Naive thymus-derived CD4-positive, alpha-beta T cell (primary cell): Measurements from ENCODE around the gene SLC4A11. TPM values are rescaled to one million over a fixed set of nuclear protein-coding genes. Genes with fewer than 3 reads are reported as not detected.
A peak's percentile ranks its signal among the peaks of the same experiment; 100 is the strongest.
"Not testable (repeated sequence)": the region's sequence is repeated elsewhere in the genome, so short reads cannot be mapped to it uniquely, and the experiment has no call there.

Experiments used
- ATAC-seq: fragments of 150-1000 bp; cut with Tn5 transposase; 2 replicates; pipeline ENCODE4 v1.10.0; 2021; ENCODE audit warnings: mild to moderate bottlenecking, moderate library complexity
- CTCF ChIA-PET: fragments of 350-600 bp; sonication (Branson Sonifier 250); formaldehyde crosslinking; loops from one replicate; lab custom pipeline; 2021; ENCODE audit warnings: antibody characterized with exemption; lab: Charles Lee
- POLR2A ChIA-PET: fragments of 350-600 bp; sonication (Branson Sonifier 250); formaldehyde crosslinking; loops from one replicate; lab custom pipeline; 2021; ENCODE audit warnings: antibody characterized with exemption, inconsistent platforms; lab: Charles Lee
- DNase-seq, 9 donors: peaks; one replicate each; pipeline versions ENCODE4 v3.0.0 to v3.0.0-alpha.2; 2020 to 2022; ENCODE audit warnings: mixed read lengths in 1 of 9
- H3K27ac ChIP-seq: one replicate; pipeline ENCODE4 v1.7.0; 2013; ENCODE audit warnings: mild to moderate bottlenecking, low read depth, low read length, moderate library complexity
- H3K27me3 ChIP-seq, 2 donors: one replicate each; pipeline ENCODE4 v1.7.0; 2013; ENCODE audit warnings: low read length in 2 of 2, mild to moderate bottlenecking in 2 of 2, moderate library complexity in 2 of 2; ENCODE audit not compliant: control insufficient read depth in 2 of 2, insufficient read depth in 2 of 2
- H3K36me3 ChIP-seq, 3 experiments: 1 replicate in 2 of 3; 2 replicates in 1 of 3; pipeline ENCODE4 v1.7.0; 2013; ENCODE audit warnings: low read length in 3 of 3, mild to moderate bottlenecking in 3 of 3, moderate library complexity in 1 of 3; ENCODE audit not compliant: insufficient read depth in 3 of 3, control insufficient read depth in 2 of 3
- H3K4me1 ChIP-seq, 2 donors: one replicate each; pipeline ENCODE4 v1.7.0; 2013; ENCODE audit warnings: low read length in 2 of 2, mild to moderate bottlenecking in 2 of 2, moderate library complexity in 1 of 2; ENCODE audit not compliant: control insufficient read depth in 2 of 2, insufficient read depth in 2 of 2
- H3K4me3 ChIP-seq: 2 replicates; pipeline ENCODE4 v1.7.0; 2013; ENCODE audit warnings: mild to moderate bottlenecking, low read length
- H3K9me3 ChIP-seq, 3 experiments: 1 replicate in 2 of 3; 2 replicates in 1 of 3; pipeline ENCODE4 v1.7.0; 2013; ENCODE audit warnings: low read length in 3 of 3; ENCODE audit not compliant: control insufficient read depth in 2 of 3
- H3K27ac Mint-ChIP-seq, 9 donors: one replicate each; pipeline ENCODE4 v1.8.0; 2020 to 2022; ENCODE audit warnings: mixed read lengths in 9 of 9, mild to moderate bottlenecking in 8 of 9, moderate library complexity in 5 of 9, inconsistent platforms in 2 of 9
- H3K27me3 Mint-ChIP-seq, 5 donors: one replicate each; pipeline ENCODE4 v1.8.0; 2021 to 2022; ENCODE audit warnings: mixed read lengths in 5 of 5, mild to moderate bottlenecking in 1 of 5
- H3K36me3 Mint-ChIP-seq, 5 donors: one replicate each; pipeline ENCODE4 v1.8.0; 2020 to 2022; ENCODE audit warnings: mixed read lengths in 5 of 5, mild to moderate bottlenecking in 3 of 5, inconsistent platforms in 1 of 5
- H3K4me1 Mint-ChIP-seq, 7 donors: one replicate each; pipeline ENCODE4 v1.8.0; 2020 to 2022; ENCODE audit warnings: mixed read lengths in 7 of 7, mild to moderate bottlenecking in 3 of 7, inconsistent platforms in 1 of 7
- H3K4me3 Mint-ChIP-seq, 10 donors: one replicate each; pipeline ENCODE4 v1.8.0; 2020 to 2022; ENCODE audit warnings: mild to moderate bottlenecking in 10 of 10, mixed read lengths in 10 of 10, moderate library complexity in 6 of 10, inconsistent platforms in 2 of 10
- H3K9me3 Mint-ChIP-seq, 11 donors: one replicate each; pipeline ENCODE4 v1.8.0; 2020 to 2022; ENCODE audit warnings: mixed read lengths in 11 of 11, mild to moderate bottlenecking in 4 of 11, inconsistent platforms in 1 of 11, moderate library complexity in 1 of 11
- intact Hi-C, 2 donors: fragments of 100-400 bp; cut with micrococcal nuclease; formaldehyde crosslinking; loops; one replicate each; pipeline ENCODE4 v1.15.1; 2023
- polyA plus RNA-seq, 2 donors: library from polyadenylated mRNA; unstranded; fragments of 300-500 nt; fragmentation: Illumina TruSeq; gene quantifications; one replicate each; pipeline ENCODE4 v1.2.3, GENCODE V29; 2021
- total RNA-seq, 6 experiments: library from RNA in 5 of 6; stranded (reverse) in 5 of 6; gene quantifications; 1 replicate in 5 of 6; 2 replicates in 1 of 6; pipeline ENCODE4 v1.2.3 and lab custom pipeline; 2021 to 2026

The SLC4A11 gene
- total and polyA plus RNA-seq, 7 experiments from 2014 or later: 0.19 to 1.5 (median 0.93) TPM; not detected in 3

DNA sequence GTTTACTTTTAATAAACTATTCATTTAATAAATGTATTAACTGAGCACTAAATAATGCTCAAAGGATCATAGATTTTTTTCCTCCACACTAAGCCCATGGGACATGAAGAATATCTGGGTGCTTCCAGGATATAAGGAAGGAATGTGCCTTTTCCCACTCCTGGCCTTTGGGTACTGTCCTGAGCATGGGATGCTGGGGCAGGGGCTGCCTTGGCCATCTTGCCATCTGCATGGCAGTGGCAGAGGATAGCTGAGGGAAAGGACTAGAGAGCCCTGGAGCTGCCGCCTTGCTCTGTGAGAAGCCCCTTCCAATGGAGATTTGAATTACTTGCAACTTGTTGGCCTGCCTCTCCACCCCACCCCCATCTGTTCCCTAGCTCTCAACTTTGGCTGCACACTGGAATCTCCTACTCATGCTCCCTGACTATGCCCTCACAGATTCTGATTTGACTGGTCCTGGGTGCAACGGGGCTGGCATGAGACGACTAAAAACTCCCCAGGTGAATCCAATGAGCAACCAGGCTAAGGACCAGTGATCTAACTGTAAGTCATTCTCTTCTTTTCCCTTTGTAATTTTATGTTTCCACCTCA, 50.1 kb downstream of the SLC4A11 start:
- Mint-ChIP-seq H3K9me3 (no peaks in the 10 kb centered on the region), H3K27ac (peak overlapping the region in 2 of 9 donors; percentile 42 to 82), H3K4me1 (peaks cover 0 to 4% (median 0%) of the 10 kb centered on the region in 7 donors), H3K4me3 (no peak overlapping the region), H3K27me3 (no peaks in the 10 kb centered on the region), H3K36me3 (peaks cover 6 to 18% (median 9%) of the 10 kb centered on the region in 5 donors)
- ChIA-PET POLR2A (interaction anchor here (2.7 kb wide), 1 partner anchor 15 kb away, joined by 7 read pairs; no protein-coding TSS in a partner anchor), CTCF (no interaction called here)
- DNase-seq: no peak
- peaks cover 0 to 49% (median 19%) of the 10 kb centered on the region in 3 experiments for H3K36me3 ChIP-seq
- intact Hi-C loops: loop anchor here in 1 of 2 donors (1.0 kb wide), 1 partner anchor 13 kb away; no protein-coding TSS in a partner anchor
- H3K9me3 ChIP-seq: no peaks in the 10 kb centered on the region
- H3K4me1 ChIP-seq: no peaks in the 10 kb centered on the region
- H3K27ac ChIP-seq: no peak overlapping the region
- no peak overlapping the region for H3K4me3 ChIP-seq
- no peaks in the 10 kb centered on the region for H3K27me3 ChIP-seq
- ATAC-seq: no peak

DNA sequence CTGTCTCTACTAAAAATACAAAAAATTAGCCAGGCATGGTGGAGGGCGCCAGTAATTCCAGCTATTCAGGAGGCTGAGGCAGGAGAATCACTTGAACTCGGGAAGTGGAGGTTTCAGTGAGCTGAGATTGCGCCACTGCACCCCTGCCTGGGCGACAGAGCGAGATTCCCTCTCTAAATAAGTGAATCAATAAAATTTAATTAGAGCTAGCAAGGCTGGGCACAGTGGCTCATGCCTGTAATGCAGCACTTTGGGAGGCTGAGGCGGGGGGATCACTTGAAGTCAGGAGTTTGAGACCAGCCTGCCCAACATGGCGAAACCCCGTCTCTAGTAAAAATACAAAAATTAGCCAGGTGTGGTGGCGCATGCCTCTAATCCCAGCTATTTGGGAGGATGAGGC, 51.1 kb downstream of the SLC4A11 start:
- POLR2A ChIA-PET, H3K4me3 Mint-ChIP-seq, H3K4me1 Mint-ChIP-seq: not testable (repeated sequence)

DNA sequence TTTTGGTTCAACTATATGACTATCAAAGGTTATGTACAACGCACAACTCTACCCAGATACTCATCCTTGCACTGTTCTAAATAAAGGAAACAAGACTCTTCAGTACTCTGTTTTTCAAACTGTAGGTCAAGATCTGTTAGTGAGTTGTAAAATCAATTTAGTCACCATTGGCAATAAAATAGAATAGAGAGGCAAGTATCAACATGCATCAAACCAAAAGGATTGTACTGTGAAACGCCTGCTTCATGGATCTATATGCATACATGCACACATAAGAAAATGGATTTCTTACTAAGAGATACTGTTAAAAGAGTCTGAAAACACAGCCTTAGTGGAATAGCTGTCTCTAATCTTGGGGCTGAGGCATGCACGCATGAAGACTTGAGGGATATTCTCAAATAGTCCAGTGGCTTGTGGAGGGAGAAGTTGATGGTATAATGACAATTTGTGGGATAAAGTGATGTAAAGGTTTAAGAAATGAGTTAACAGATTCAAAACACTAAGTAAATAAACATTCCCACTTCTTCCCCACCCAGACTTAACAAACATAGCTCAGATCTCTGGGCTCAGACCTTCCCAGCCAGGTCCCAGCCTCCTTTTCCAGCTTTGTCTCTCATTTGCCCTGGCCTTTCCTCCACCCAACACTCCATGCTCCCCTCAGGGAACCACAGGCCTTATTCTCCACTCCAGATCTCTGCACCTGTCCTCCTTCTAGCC, 54.9 kb downstream of the SLC4A11 start:
- intact Hi-C loops: no loop called here
- no peaks in the 10 kb centered on the region for H3K9me3 Mint-ChIP-seq
- no peaks in the 10 kb centered on the region for H3K36me3 Mint-ChIP-seq
- H3K27ac Mint-ChIP-seq: peak overlapping the region in 6 of 9 donors; percentile 6 to 61 (median 34)
- H3K4me3 Mint-ChIP-seq: no peak overlapping the region
- ATAC-seq (no peak), DNase-seq (no peak)
- Histone ChIP-seq H3K27me3 (no peaks in the 10 kb centered on the region), H3K36me3 (peaks cover 0 to 3% (median 0%) of the 10 kb centered on the region in 3 experiments), H3K27ac (no peak overlapping the region), H3K9me3 (no peaks in the 10 kb centered on the region), H3K4me1 (no peaks in the 10 kb centered on the region), H3K4me3 (no peak overlapping the region)
- no peaks in the 10 kb centered on the region for H3K27me3 Mint-ChIP-seq
- H3K4me1 Mint-ChIP-seq: peaks cover 0 to 4% (median 0%) of the 10 kb centered on the region in 7 donors
- ChIA-PET POLR2A (interaction anchor here (1.0 to 1.3 kb wide), 2 partner anchors 16 to 62 kb away, joined by 3 read pairs; no protein-coding TSS in a partner anchor), CTCF (interaction anchor here (1.8 kb wide), 1 partner anchor 67 kb away, joined by 5 read pairs; no protein-coding TSS in a partner anchor)

More for the DNA sequence above, 51.1 kb downstream of the SLC4A11 start:
- DNase-seq, intact Hi-C loops, H3K27me3 ChIP-seq, H3K27me3 Mint-ChIP-seq, H3K27ac ChIP-seq, CTCF ChIA-PET, H3K4me3 ChIP-seq, H3K9me3 Mint-ChIP-seq, ATAC-seq, H3K4me1 ChIP-seq, H3K9me3 ChIP-seq: not testable (repeated sequence)
- Mint-ChIP-seq H3K36me3 (peaks cover 6 to 18% (median 8%) of the 10 kb centered on the region in 5 donors), H3K27ac (peak overlapping the region in 1 of 9 donors; percentile 19)
- peaks cover 0 to 39% (median 13%) of the 10 kb centered on the region in 3 experiments for H3K36me3 ChIP-seq

DNA sequence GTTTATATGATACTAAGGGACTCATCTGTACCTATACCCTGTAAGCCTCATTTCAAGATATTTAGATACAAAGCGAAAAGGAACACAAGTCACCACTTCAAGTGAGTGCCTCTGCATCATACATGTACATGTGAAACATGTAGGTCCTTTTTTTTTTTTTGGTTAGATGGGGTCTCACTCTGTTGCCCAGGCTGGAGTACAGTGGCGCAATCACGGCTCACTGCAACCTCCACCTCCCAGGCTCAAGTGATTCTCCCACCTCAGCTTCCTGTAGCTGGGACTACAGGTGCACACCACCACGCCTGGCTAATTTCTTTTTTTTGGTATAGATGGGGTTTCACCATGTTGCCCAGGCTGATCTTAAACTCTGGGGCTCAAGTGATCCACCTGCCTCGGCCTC, 56.6 kb downstream of the SLC4A11 start:
- DNase-seq, H3K36me3 ChIP-seq, H3K36me3 Mint-ChIP-seq, H3K27me3 ChIP-seq, H3K27ac ChIP-seq, ATAC-seq, H3K4me3 ChIP-seq, H3K4me1 Mint-ChIP-seq, H3K4me3 Mint-ChIP-seq, H3K27me3 Mint-ChIP-seq, H3K9me3 Mint-ChIP-seq, H3K9me3 ChIP-seq, intact Hi-C loops, H3K4me1 ChIP-seq: not testable (repeated sequence)
- H3K27ac Mint-ChIP-seq: peak overlapping the region in 1 of 9 donors; percentile 25
- CTCF ChIA-PET: interaction anchor here (1.8 kb wide), 1 partner anchor 65 kb away, joined by 5 read pairs; no protein-coding TSS in a partner anchor
- POLR2A ChIA-PET: interaction anchor here (1.2 kb wide), 1 partner anchor 27 kb away, joined by 3 read pairs; the partner anchor contains the start of gene ITPA

DNA sequence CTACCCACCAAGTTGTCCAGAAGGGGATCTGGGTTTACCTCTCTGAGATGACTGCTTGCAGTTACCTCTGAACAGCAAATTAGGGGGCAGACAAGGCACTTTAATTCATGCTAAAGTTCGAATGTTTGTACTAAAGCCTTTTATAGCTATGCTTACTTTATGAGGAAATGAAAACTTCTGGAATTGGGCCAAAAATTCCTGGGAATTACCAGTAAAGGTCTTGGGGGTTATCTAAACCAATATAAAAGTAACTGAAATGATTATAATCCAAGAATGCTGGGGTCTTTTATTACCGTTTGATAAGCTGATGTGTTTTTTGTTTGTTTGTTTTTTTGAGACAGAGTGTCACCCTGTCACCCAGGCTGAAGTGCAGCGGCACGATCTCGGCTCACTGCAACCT, 57.7 kb downstream of the SLC4A11 start:
- POLR2A ChIA-PET: interaction anchor here (0.6 kb wide), 1 partner anchor 62 kb away, joined by 3 read pairs; no protein-coding TSS in a partner anchor

DNA sequence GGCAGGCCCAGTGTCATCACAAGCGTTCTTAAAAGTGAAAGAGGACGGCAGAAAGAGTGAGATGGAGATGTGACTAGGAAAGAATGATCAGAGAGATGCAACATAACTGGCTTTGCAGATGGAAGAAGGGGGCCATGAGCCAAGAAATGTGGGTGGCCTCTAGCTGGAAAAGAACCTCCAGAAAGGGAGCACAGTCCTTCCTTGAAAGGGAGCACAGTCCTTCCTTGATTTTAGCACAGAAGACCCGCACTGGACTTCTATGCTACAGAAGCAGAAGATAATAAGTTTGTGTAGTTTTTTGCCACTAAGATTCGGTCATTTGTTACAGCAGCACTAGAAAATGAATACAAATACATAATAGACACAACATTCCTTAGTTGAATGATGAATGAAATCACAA, 58.7 kb downstream of the SLC4A11 start:
- Histone ChIP-seq H3K36me3 (no peaks in the 10 kb centered on the region), H3K4me1 (no peaks in the 10 kb centered on the region), H3K4me3 (no peak overlapping the region), H3K9me3 (no peaks in the 10 kb centered on the region), H3K27me3 (no peaks in the 10 kb centered on the region), H3K27ac (no peak overlapping the region)
- Mint-ChIP-seq H3K27me3 (peaks cover 0 to 7% (median 3%) of the 10 kb centered on the region in 5 donors), H3K4me1 (peaks cover 0 to 7% (median 3%) of the 10 kb centered on the region in 7 donors), H3K4me3 (no peak overlapping the region), H3K27ac (peak overlapping the region in 1 of 9 donors; percentile 57), H3K36me3 (no peaks in the 10 kb centered on the region), H3K9me3 (no peaks in the 10 kb centered on the region)
- ATAC-seq (no peak), DNase-seq (no peak)
- intact Hi-C loops: no loop called here
- CTCF ChIA-PET: no interaction called here
- POLR2A ChIA-PET: interaction anchor here (0.6 to 1.1 kb wide), 2 partner anchors 21 to 135 kb away, joined by 3 to 4 read pairs; no protein-coding TSS in a partner anchor

More for the DNA sequence above, 57.7 kb downstream of the SLC4A11 start:
- intact Hi-C loops: no loop called here
- peak overlapping the region in 1 of 9 donors; percentile 57 for H3K27ac Mint-ChIP-seq
- Histone ChIP-seq H3K27me3 (no peaks in the 10 kb centered on the region), H3K27ac (no peak overlapping the region), H3K36me3 (no peaks in the 10 kb centered on the region), H3K4me1 (no peaks in the 10 kb centered on the region), H3K4me3 (no peak overlapping the region), H3K9me3 (no peaks in the 10 kb centered on the region)
- H3K27me3 Mint-ChIP-seq: no peaks in the 10 kb centered on the region
- no peaks in the 10 kb centered on the region for H3K9me3 Mint-ChIP-seq
- CTCF ChIA-PET: no interaction called here
- ATAC-seq (no peak), DNase-seq (no peak)
- peaks cover 0 to 4% (median 0%) of the 10 kb centered on the region in 7 donors for H3K4me1 Mint-ChIP-seq
- no peaks in the 10 kb centered on the region for H3K36me3 Mint-ChIP-seq
- H3K4me3 Mint-ChIP-seq: no peak overlapping the region
